Measurements from ENCODE around the gene COX7A2L. TPM values are rescaled to one million over a fixed set of nuclear protein-coding genes. Genes with fewer than 3 reads are reported as not detected.

COX7A2L gene
- total and polyA plus RNA-seq, 10 of the 15 experiments (the other 5 are each of a cell fraction or from before 2014, with no cell fraction given) = 134 to 532 (median 222) TPM

- Histone ChIP-seq H3K4me1 (ENCODE audit: control insufficient read depth, insufficient read depth, low read length) (no peaks in the 10 kb centered on the region), H3K4me2 (ENCODE audit: control insufficient read depth, insufficient read depth) (no peak overlapping the region), H3K79me2 (ENCODE audit: control insufficient read depth, insufficient read depth, low read length) (no peaks in the 10 kb centered on the region), H3K27me3 (replicated peaks in 1 of 2; ENCODE audit: control insufficient read depth in 2 of 2, insufficient read depth in 2 of 2, low read length in 1 of 2) (no peaks in the 10 kb centered on the region), H3K9me3 (replicated peaks; ENCODE audit: control insufficient read depth, insufficient read depth, low read length) (no peaks in the 10 kb centered on the region), H4K20me1 (ENCODE audit: control insufficient read depth, insufficient read depth) (no peaks in the 10 kb centered on the region), H2AFZ (ENCODE audit: control insufficient read depth, low read depth, low read length) (no peak overlapping the region), H3K9ac (ENCODE audit: control insufficient read depth, insufficient read depth, low read length) (no peak overlapping the region), H3K27ac (ENCODE audit: control insufficient read depth, insufficient read depth) (no peak overlapping the region), H3K4me3 (no peak overlapping the region), H3K36me3 (ENCODE audit: control insufficient read depth in 2 of 2, insufficient read depth in 2 of 2, low read length in 1 of 2) (no peaks in the 10 kb centered on the region)
- ATAC-seq (no peak), DNase-seq (ENCODE audit: low read depth, low spot score) (no peak), FAIRE-seq (no peak)
- in situ Hi-C loops (cut with MboI) (no loop called here), intact Hi-C loops (cut with micrococcal nuclease; ENCODE audit: unreplicated experiment) (no loop called here)
- no TSS peak for BruUV-seq (replicated peaks)
- 75% methylated on average over 9 of the region's 9 CpGs for WGBS (ENCODE audit: insufficient coverage, insufficient replicate concordance, low lambda C conversion rate, missing lambda C conversion rate)
- TF ChIP-seq PBX3 (IDR thresholded peaks at IDR 0.05; ENCODE audit: insufficient replicate concordance, low read depth, low read length) (no peak), SMAD1 (IDR thresholded peaks at IDR 0.05; ENCODE audit: low read depth, partially characterized antibody) (no peak), POLR2AphosphoS5 (IDR thresholded peaks at IDR 0.05; ENCODE audit: low read length) (no peak), EP300 (IDR thresholded peaks at IDR 0.05; ENCODE audit: borderline replicate concordance in 1 of 2, control insufficient read depth in 1 of 2, low read depth in 2 of 2, low read length in 2 of 2) (no peak), ZNF622 (IDR thresholded peaks at IDR 0.05) (no peak), IKZF1 (conservative IDR thresholded peaks at IDR 0.05) (no peak), BCLAF1 (IDR thresholded peaks at IDR 0.05) (no peak), ZBTB4 (CRISPR knock-in tag; IDR thresholded peaks at IDR 0.05) (no peak)
- RAD21 ChIA-PET (ENCODE audit: unreplicated experiment) = interaction anchor here (0.5 kb wide), 1 partner anchor 91 kb away, joined by 4 read pairs; no protein-coding TSS in a partner anchor
- POLR2A ChIA-PET = no interaction called here
- CTCF ChIA-PET = no interaction called here
- SMC1A ChIA-PET (ENCODE audit: uncharacterized antibody, unreplicated experiment) = no interaction called here
Measured at GRCh38 chr2:42378415-42378814, 17.4 kb upstream of the COX7A2L start.

Data from GM12878 (cell line).